ENCODE results near the gene TM9SF1.

The TM9SF1 gene

DNA sequence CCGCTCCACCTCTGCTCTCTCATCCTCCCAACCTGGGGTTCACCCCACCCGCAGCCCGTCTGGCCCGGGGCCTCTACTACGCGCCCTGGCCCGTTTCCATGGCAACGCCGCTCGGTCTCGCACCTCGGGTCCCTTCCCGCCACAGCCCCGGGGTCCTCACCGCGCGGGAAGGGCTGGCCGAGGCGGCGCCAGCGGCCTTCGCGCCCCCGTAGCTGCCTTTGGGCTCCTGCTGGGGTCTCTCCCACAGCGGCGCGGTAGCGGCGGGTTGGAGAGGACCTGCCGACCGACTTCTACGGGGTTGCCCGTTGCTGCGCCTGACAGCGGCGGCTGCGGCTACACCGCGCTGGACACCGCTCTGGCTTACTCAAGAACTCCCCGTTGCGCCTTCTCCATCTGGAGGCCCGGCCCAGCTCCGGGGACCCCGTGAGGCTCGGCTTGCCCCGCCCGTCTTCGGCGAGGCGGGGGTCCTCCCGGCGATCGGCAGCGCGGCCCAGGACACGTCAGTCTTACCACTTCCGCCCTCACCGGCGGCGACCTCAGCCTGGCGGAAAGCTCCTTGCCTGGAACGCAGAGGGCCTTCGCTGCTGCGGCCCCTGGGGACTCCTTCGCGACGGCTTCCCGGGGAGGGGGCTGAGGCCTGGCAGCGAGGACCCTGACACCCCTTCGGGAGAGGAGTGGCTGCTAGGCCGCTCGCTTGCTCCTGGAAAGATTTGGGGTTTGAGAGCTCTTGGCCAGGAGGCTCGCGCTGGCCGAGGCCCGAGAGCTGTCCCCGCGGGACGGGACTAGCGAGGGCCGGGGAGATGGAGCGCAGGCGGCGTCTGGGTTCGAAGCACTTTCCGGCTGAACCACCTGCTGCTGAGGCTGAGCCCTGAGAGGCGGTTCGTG lies at the start of gene TM9SF1:
TSS of gene TM9SF1 (minus strand) at position 256 of the 885 bp plus-strand sequence. CDS start 422 bp downstream, outside the sequence.
- DNase-seq (ENCODE audit: low spot score) = peak; percentile 94

DNA sequence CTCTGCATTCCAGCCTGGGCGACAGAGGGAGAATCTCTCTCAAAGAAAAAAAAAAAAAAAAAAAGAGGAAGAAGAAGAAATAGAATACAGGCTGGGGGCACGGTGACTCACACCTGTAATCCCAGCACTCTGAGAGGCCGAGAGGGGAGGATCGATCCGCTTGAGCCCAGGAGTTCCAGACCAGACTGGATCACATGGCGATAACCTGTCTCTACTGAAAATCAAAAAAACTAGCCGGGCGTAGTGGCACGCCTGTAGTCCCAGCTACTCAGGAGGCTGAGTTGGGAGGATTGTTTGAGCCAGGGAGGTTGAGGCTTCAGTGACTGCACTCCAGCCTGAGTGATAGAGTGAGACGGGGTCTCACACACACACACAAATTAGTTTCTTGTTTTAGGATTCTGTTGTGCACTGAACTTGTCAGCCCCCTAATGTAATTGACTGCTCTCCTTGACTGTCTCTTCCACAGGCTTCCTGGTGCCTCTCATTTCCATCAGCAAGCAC lies 48.1 kb upstream of the TM9SF1 start:
- DNase-seq (ENCODE audit: low spot score) = no peak

DNA sequence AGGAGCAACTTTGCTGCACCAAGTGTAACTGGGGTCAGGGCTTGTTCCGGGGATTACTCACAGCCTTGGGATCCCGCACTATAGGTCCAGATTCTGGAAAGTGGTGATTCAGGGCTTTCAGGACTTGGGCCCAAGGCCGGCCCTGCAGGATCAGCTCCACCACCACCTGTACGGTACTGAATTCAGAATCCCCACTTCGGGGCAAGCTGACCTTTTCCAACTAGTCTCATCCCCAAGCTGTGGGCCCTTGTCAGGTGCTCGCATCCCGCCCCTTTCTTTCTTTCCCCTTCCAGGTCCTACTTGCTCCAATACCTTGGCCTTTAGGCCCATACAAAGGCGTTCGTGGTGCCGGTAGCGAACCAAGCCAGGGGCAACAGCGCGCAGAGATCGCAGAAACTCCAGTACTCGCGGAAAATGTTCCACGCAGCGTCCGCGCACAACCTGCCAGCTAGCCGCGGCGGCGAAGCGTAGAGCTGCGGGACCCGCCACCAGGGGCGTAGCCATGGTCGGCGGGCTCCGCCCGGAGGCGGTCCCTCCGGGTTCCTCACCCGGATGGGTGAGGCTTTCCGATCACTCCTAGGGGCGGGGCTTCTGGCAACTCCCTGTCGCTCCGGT lies 46.7 kb upstream of the TM9SF1 start:
- DNase-seq (ENCODE audit: low spot score) = no peak

DNA sequence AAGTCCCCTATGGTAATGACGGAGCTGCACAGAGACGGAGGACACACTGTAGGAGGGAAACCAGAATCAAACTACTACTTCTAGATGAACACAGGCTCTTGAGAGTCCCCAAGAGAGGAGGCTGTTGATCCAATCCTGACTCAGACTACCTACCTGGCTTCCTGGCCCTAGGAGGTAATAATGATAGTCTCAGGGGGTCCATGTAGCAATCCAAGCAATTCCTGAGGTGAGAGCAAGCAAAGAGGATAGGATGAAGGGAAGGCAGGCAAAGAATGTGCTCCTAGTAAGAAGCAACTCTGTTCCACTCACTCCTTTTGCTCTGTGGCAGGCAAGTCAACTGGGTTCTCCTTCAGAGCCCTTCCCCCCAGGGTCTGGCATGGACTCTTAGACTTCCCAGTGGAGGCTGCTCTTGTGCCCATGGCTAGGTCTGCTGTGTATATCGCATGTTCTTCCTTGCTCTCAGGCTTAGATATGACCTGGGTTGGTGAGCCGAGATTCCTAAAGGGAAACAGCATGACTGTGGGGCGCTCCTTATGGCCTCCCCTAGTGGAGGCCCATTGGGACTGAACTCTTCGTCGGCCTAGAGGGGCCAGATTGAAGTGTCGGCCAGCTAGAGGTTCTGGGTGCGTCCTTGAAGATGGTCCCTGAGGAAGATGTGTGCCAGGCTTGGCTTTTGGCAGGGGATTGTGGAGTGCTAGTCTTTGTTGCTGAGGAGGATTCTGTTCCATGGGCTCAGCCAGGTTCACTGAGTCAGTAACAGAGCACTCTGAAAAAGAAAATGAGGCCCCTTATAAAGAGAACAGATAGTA lies 45.1 kb upstream of the TM9SF1 start:
- no peak for DNase-seq (ENCODE audit: low spot score)

DNA sequence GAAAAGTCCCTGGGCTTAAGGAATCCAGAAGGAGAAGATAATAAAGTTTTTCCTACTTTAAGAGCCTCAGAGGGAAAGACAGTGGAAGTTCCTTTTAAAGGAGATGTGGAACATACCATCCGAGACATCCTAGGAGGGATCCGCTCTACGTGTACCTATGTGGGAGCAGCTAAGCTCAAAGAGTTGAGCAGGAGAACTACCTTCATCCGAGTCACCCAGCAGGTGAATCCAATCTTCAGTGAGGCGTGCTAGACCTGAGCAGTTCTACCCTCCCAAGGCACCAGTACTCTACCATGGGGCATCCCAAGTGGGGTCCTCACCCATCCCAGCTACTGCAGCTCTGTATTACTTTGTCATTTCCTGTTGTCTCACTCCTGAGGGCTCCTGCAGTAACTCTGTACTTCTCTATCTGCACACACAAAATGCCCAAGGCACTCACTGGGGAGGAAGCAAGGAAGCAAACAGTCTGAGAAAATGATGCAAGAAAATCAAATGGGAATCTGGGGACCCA lies 43.3 kb upstream of the TM9SF1 start:
- no peak for DNase-seq (ENCODE audit: low spot score)

- no peak for DNase-seq (ENCODE audit: low spot score)
Observed at GRCh38 chr14:24238123-24238522, 42.9 kb upstream of the TM9SF1 start.

DNA sequence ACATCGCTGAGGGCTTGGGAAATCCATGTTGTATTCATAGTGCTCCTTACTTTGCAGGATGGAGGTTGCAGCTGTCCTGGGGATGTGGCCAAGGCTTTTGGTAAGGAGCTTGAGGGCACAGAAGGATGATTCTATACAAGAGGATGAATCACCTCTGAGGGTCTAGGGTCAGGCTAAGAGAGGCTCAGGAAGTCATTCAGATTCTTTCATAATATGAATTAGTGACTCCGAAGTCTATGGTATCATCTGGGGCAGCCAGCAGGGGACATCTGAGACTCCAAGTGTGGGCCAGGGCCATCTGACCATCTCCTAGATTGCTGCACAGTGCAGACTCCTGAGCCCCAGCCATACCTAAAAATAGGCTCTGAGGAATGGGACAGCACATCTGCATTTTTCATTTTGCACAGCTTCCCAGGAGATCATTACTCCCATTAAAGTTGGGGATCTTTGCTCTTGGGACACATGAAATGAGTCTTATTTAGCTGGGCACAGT lies 42.3 kb upstream of the TM9SF1 start:
- no peak for DNase-seq (ENCODE audit: low spot score)

GRCh38 chr14:24236689-24237462 lies 41.6 kb upstream of the TM9SF1 start:
- DNase-seq (ENCODE audit: low spot score) = no peak

DNA sequence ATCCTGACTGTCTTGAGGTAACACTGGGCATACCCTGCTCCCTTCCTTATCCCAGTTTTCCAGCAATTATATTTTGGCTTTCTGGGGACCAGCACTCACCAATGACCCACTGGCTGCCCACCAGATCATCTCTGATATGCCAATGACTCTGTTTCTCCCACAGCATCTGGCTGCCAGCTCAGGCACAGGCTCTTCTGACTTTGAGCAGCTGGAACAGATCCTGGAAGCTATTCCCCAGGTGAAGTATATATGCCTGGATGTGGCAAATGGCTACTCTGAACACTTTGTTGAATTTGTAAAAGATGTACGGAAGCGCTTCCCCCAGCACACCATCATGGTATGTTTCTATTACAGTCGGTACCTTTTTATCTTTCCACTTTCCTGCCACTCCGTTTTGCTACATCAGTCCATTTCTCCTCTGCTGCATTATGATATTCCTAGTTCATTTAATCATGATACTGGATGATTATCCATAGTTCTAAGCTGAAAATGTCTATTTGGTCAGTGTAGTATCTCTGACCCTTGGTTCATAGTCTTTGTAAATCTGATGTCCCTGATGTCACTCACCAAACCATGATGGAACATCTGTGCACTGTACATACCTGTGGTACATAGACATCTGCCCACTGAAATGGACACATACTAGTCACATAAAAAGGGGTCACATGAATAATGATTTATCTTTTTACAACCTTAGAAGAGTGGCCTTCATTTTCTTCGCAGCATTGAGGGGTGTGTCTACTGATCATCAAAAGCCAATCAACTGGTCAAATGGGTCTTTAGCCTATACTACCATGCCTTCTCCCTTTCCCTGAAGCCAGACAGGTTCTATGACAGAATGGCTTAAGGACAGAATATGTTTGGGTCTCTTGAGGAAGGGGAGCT lies 40.8 kb upstream of the TM9SF1 start:
- no peak for DNase-seq (ENCODE audit: low spot score)

GRCh38 chr14:24234095-24235005 lies 39.1 kb upstream of the TM9SF1 start:
- no peak for DNase-seq (ENCODE audit: low spot score)

DNA sequence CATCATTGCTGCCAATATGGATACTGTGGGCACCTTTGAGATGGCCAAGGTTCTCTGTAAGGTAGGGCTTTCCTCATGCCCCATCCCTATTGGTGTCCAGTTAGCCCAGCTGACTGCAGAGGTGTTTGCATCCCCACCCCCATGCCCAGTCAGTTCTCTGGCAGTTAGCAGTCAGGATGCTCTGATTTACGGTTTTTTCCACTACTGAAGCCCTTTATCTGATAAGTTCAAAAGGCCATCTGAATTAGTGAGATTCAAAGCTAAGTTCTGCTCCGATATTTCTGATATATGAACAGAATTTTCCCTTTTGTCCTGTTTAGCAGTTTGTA lies 38.3 kb upstream of the TM9SF1 start:
- DNase-seq (ENCODE audit: low spot score) = no peak

GRCh38 chr14:24232645-24233537 lies 37.6 kb upstream of the TM9SF1 start, which contains the start of gene GMPR2:
Gene GMPR2 (plus strand): TSS chr14:24232929. CDS start chr14:24233254, 325 bp downstream.
- DNase-seq (ENCODE audit: low spot score) = no peak

GRCh38 chr14:24232121-24232644 lies 36.9 kb upstream of the TM9SF1 start, which contains the start of gene NEDD8:
Gene NEDD8 (minus strand): TSS chr14:24232367. CDS start chr14:24232267, 100 bp downstream.
- DNase-seq (ENCODE audit: low spot score) = peak; percentile 97

DNA sequence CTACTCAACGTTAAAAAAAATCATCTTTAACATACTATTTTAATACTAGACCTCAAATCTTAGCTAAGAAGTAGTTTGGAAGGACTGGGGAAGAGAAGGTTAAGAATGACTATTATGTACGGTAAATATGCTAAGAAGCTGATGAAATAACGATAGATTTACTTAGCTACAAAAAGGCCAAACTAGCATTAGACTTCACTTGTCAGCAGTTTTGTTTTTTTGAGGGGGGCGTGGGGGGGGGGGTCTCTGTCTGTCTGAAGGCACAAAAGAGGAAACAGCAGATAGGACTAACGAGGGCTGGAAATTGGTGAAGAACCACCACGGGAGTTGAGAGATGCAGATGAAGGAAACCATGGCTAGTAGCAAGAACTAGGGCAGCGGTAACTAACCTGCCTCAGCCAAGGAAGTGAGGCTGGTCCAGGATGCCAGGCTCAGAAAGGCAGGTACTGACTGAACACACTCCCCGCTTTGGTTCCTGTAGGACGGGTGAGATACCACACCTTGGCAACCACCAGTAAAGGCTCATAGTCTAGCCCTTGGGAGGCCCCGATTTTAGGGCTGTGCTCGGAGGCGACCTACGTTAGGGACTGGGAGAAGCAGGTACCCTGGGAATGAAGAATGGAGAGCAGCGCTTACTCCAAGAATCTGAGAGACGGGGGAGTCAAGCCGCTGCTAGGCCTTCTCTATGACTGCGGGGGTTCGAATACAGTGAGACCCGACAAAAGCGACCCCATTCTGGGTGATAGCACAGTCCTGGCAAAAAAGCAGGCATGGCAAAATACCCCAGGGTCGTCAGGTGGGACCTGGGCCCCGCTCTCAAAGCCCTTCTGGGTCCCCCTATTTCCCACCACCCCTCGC lies 36.3 kb upstream of the TM9SF1 start:
- DNase-seq (ENCODE audit: low spot score) = no peak

DNA sequence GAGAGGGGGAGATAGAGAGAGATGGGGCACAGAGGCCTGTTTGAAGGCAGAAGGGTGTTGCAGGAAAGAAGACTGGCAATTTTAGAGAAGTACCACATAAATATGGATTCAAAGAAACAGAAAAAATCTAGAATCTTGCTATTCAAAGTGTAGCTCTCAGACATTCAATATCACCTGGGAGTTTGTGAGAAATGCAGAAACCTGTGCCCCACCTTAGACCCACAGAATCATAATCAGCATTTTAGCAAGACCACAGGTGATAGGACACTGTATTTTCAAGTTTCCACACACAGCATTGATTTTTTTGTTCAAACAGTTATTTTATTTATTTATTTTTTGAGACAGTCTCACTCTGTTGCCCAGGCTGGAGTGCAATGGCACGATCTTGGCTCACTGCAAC lies 33.7 kb upstream of the TM9SF1 start:
- DNase-seq (ENCODE audit: low spot score) = no peak

DNA sequence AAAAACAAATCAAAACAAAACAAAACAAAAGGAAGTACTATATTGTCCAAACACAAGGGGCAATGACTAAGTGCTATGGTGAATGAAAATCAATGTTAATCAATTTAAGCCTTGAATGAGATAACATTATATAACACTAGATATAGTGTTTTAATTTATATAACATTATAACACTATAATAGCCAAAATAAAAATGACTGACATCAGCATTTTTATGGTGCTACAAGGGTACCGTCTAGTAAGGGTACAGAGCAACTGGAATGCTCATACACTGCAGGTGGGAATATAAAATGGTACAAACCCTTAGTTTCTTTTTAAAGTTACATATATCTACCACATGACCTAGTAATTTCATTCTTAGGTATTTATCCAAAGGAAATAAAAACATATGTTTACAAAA lies 31.2 kb upstream of the TM9SF1 start:
- DNase-seq (ENCODE audit: low spot score) = no peak

DNA sequence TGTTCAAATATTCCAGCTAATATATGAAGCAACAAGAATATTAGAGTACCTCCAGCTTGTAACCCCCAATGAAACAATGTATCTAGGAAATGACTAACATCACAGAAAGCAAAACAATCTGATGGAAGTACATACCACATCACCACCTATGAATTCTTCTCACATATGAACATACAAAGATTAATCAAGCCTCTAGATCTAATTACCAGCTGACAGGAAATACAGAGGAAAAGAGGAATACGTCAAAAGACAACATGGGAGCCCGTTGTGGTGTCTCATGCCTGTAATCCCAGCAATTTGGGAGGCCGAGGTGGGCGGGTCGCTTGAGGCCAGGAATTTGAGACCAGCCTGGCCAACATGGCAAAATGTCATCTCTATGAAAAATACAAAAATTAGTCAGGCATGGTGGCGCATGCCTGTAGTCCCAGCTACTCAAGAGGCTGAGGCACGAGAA lies 29.4 kb upstream of the TM9SF1 start:
- DNase-seq (ENCODE audit: low spot score) = no peak

Measured in left forelimb (tissue), 1 donor.